ENCODE measurements around the gene TAB2. TPM values are rescaled to one million over a fixed set of nuclear protein-coding genes. Genes with fewer than 3 reads are reported as not detected.

The TAB2 gene
- total RNA-seq, 1 experiment from 2014 or later, result 55.6 TPM

GRCh38 chr6:149452037-149452939, 134.8 kb downstream of the TAB2 start (continued):
- TF ChIP-seq, protein P1, sequence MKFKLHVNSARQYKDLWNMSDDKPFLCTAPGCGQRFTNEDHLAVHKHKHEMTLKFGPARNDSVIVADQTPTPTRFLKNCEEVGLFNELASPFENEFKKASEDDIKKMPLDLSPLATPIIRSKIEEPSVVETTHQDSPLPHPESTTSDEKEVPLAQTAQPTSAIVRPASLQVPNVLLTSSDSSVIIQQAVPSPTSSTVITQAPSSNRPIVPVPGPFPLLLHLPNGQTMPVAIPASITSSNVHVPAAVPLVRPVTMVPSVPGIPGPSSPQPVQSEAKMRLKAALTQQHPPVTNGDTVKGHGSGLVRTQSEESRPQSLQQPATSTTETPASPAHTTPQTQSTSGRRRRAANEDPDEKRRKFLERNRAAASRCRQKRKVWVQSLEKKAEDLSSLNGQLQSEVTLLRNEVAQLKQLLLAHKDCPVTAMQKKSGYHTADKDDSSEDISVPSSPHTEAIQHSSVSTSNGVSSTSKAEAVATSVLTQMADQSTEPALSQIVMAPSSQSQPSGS (CRISPR knock-in tag; IDR thresholded peaks at IDR 0.05; ENCODE audit: borderline replicate concordance, low read depth), result no peak
- TF ChIP-seq ZNF396 (CRISPR knock-in tag; IDR thresholded peaks at IDR 0.05; ENCODE audit: borderline replicate concordance) (no peak), ELF4 (CRISPR knock-in tag; IDR thresholded peaks at IDR 0.05; ENCODE audit: low read depth) (no peak), FOXP1 (CRISPR knock-in tag; IDR thresholded peaks at IDR 0.05; ENCODE audit: borderline replicate concordance) (no peak)
- TF ChIP-seq, protein P2, sequence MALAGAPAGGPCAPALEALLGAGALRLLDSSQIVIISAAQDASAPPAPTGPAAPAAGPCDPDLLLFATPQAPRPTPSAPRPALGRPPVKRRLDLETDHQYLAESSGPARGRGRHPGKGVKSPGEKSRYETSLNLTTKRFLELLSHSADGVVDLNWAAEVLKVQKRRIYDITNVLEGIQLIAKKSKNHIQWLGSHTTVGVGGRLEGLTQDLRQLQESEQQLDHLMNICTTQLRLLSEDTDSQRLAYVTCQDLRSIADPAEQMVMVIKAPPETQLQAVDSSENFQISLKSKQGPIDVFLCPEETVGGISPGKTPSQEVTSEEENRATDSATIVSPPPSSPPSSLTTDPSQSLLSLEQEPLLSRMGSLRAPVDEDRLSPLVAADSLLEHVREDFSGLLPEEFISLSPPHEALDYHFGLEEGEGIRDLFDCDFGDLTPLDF (CRISPR knock-in tag; IDR thresholded peaks at IDR 0.05), result no peak
- TF ChIP-seq, protein P3, sequence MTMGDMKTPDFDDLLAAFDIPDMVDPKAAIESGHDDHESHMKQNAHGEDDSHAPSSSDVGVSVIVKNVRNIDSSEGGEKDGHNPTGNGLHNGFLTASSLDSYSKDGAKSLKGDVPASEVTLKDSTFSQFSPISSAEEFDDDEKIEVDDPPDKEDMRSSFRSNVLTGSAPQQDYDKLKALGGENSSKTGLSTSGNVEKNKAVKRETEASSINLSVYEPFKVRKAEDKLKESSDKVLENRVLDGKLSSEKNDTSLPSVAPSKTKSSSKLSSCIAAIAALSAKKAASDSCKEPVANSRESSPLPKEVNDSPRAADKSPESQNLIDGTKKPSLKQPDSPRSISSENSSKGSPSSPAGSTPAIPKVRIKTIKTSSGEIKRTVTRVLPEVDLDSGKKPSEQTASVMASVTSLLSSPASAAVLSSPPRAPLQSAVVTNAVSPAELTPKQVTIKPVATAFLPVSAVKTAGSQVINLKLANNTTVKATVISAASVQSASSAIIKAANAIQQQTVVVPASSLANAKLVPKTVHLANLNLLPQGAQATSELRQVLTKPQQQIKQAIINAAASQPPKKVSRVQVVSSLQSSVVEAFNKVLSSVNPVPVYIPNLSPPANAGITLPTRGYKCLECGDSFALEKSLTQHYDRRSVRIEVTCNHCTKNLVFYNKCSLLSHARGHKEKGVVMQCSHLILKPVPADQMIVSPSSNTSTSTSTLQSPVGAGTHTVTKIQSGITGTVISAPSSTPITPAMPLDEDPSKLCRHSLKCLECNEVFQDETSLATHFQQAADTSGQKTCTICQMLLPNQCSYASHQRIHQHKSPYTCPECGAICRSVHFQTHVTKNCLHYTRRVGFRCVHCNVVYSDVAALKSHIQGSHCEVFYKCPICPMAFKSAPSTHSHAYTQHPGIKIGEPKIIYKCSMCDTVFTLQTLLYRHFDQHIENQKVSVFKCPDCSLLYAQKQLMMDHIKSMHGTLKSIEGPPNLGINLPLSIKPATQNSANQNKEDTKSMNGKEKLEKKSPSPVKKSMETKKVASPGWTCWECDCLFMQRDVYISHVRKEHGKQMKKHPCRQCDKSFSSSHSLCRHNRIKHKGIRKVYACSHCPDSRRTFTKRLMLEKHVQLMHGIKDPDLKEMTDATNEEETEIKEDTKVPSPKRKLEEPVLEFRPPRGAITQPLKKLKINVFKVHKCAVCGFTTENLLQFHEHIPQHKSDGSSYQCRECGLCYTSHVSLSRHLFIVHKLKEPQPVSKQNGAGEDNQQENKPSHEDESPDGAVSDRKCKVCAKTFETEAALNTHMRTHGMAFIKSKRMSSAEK (CRISPR knock-in tag; IDR thresholded peaks at IDR 0.05; ENCODE audit: borderline replicate concordance), result no peak

- TF ChIP-seq, protein P4, sequence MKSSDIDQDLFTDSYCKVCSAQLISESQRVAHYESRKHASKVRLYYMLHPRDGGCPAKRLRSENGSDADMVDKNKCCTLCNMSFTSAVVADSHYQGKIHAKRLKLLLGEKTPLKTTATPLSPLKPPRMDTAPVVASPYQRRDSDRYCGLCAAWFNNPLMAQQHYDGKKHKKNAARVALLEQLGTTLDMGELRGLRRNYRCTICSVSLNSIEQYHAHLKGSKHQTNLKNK (CRISPR knock-in tag; IDR thresholded peaks at IDR 0.05), result no peak
- TF ChIP-seq USF1 (CRISPR knock-in tag; IDR thresholded peaks at IDR 0.05), result no peak
- TF ChIP-seq, protein P1 (CRISPR knock-in tag; IDR thresholded peaks at IDR 0.05; ENCODE audit: borderline replicate concordance, low read depth), result no peak
- TF ChIP-seq ZNF232 (CRISPR knock-in tag; IDR thresholded peaks at IDR 0.05), result no peak
- TF ChIP-seq ZNF671 (CRISPR knock-in tag; IDR thresholded peaks at IDR 0.05), result no peak
- TF ChIP-seq JUN (CRISPR knock-in tag; IDR thresholded peaks at IDR 0.05), result no peak
- no peak for TF ChIP-seq IRF2 (CRISPR knock-in tag; IDR thresholded peaks at IDR 0.05; ENCODE audit: borderline replicate concordance, low read depth)
- Mint-ChIP-seq H3K36me3 (no peaks in the 10 kb centered on the region), H3K4me3 (no peak overlapping the region), H3K4me1 (no peaks in the 10 kb centered on the region), H3K9me3 (no peaks in the 10 kb centered on the region), H3K27me3 (ENCODE audit: low read depth) (peaks cover 45% of the 10 kb centered on the region), H3K27ac (no peak overlapping the region)
- no peak for DNase-seq (ENCODE audit: low spot score)
- ChIA-PET POLR2A (no interaction called here), CTCF (interaction anchor here (0.7 to 2.3 kb wide), 3 partner anchors 20 to 107 kb away, joined by 4 to 11 read pairs (median 7); no protein-coding TSS in a partner anchor)
- no peak for ATAC-seq
These were observed 136.3 kb downstream of the TAB2 start for GRCh38 chr6:149453597-149454345.

Measured in WTC11 (cell line).